ENCODE measurements around the gene SF3A1. TPM values are rescaled to one million over a fixed set of nuclear protein-coding genes. Genes with fewer than 3 reads are reported as not detected.

SF3A1 gene
- total RNA-seq, 4 donors from 2014 or later = 19.5 to 185 (median 40.2) TPM

DNA sequence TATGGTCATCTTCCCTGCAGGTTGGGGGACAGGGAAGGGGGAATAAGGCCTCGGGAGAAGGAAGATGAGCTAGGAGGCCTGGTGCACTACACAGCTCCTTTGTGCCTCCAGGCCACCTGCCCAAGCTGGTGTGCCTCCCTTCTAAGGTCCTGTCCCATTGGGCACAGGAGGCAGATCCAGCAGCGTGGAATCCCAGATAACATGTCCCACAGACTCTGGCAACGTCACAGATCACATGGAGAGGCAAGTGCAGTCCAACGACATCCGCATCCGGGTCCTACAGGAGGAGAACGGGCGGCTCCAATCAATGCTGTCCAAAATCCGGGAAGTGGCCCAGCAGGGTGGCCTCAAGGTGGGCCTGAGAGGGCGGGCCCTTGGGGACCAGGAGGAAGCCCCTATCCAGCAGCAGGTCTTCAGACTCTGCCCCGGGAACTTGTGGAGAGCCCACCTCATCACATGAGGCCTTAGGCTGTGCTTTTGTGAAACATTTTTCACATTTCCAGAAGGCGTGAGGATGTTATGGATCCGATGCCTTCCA lies 18.7 kb upstream of the SF3A1 start:
- TF ChIP-seq, protein P1, sequence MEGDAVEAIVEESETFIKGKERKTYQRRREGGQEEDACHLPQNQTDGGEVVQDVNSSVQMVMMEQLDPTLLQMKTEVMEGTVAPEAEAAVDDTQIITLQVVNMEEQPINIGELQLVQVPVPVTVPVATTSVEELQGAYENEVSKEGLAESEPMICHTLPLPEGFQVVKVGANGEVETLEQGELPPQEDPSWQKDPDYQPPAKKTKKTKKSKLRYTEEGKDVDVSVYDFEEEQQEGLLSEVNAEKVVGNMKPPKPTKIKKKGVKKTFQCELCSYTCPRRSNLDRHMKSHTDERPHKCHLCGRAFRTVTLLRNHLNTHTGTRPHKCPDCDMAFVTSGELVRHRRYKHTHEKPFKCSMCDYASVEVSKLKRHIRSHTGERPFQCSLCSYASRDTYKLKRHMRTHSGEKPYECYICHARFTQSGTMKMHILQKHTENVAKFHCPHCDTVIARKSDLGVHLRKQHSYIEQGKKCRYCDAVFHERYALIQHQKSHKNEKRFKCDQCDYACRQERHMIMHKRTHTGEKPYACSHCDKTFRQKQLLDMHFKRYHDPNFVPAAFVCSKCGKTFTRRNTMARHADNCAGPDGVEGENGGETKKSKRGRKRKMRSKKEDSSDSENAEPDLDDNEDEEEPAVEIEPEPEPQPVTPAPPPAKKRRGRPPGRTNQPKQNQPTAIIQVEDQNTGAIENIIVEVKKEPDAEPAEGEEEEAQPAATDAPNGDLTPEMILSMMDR (IDR thresholded peaks at IDR 0.05) = no peak
- Histone ChIP-seq H3K36me3 (no peaks in the 10 kb centered on the region), H3K4me1 (no peaks in the 10 kb centered on the region), H3K9me3 (no peaks in the 10 kb centered on the region), H3K27me3 (no peaks in the 10 kb centered on the region), H3K27ac (no peak overlapping the region), H3K4me3 (no peak overlapping the region)
- DNase-seq = no peak
- intact Hi-C loops (cut with DNase I; ENCODE audit: low total_unique reads) = no loop called here

DNA sequence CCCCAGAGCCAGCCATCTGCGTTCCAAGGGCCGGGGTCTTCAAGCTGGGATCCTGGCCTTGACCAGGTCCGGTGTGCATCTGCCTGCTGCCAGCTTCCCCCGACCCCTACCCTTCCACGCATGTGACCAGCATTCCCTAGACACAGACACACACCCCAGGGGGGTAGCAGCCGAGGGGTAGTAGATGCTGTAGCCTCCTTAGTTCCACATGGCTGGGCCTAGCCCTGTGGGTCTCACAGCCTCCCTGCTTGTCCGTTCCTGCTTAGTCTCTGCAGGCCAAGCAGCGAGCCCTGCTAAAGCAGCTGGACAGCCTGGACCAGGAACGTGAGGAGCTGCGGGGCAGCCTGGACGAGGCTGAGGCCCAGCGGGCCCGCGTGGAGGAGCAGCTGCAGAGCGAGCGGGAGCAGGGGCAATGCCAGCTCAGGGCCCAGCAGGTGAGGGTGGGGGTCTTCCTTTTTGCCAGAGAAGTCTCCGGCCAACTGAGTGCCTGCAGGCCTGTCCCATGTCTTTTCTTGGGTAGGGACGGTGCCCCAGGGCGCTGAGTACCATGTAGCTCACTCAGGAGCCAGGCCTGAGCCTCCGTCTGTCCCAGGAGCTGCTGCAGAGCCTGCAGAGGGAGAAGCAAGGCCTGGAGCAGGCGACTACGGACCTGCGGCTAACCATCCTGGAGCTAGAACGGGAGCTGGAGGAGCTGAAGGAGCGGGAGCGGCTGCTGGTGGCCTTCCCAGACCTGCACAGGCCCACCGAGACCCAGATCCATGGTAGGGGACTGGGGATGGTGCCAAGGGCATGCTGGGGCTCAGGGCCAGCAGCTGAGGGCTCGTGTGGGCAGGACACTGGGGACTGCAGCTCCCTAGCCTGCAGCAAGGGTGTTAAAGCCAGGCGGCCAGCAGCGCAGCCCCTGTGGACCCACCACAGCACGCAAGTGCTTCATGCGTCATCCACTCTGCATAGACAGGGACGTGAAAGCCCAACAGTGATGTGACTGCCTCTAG lies 16.9 kb upstream of the SF3A1 start:
- Histone ChIP-seq H3K4me1 (no peaks in the 10 kb centered on the region), H3K27ac (no peak overlapping the region), H3K4me3 (no peak overlapping the region), H3K27me3 (no peaks in the 10 kb centered on the region), H3K9me3 (no peaks in the 10 kb centered on the region), H3K36me3 (no peaks in the 10 kb centered on the region)
- TF ChIP-seq, protein P1 (IDR thresholded peaks at IDR 0.05) = no peak
- TF ChIP-seq POLR2A (IDR thresholded peaks at IDR 0.05) = no peak
- no peak for DNase-seq
- intact Hi-C loops (cut with DNase I; ENCODE audit: low total_unique reads) = no loop called here

DNA sequence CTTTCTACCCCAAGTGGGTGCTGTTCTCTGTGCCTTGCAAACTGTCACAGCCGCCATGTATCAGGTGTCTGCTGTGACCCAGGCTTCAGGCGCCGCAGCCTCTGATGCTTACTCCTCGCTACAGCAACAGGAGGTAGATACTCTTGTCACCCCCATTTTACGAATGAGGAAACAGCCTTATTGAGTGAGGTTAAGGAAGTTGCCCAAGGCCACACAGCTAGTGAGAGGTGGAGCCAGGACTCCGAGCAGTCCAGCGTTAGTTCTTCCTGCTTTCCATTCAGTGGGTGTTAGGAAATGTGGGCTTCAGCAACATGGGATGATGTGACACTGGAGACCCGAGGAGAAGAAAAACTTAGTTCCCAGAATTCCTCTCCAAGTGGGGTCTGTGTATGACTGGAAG lies 16.2 kb upstream of the SF3A1 start:
- DNase-seq = no peak
- H3K4me3 ChIP-seq = no peak overlapping the region
- H3K27me3 ChIP-seq = no peaks in the 10 kb centered on the region
- H3K4me1 ChIP-seq = no peaks in the 10 kb centered on the region
- TF ChIP-seq, protein P1 (IDR thresholded peaks at IDR 0.05) = no peak
- no peak for TF ChIP-seq POLR2A (IDR thresholded peaks at IDR 0.05)
- H3K36me3 ChIP-seq = no peaks in the 10 kb centered on the region
- intact Hi-C loops (cut with DNase I; ENCODE audit: low total_unique reads) = no loop called here
- no peaks in the 10 kb centered on the region for H3K9me3 ChIP-seq
- H3K27ac ChIP-seq = no peak overlapping the region

DNA sequence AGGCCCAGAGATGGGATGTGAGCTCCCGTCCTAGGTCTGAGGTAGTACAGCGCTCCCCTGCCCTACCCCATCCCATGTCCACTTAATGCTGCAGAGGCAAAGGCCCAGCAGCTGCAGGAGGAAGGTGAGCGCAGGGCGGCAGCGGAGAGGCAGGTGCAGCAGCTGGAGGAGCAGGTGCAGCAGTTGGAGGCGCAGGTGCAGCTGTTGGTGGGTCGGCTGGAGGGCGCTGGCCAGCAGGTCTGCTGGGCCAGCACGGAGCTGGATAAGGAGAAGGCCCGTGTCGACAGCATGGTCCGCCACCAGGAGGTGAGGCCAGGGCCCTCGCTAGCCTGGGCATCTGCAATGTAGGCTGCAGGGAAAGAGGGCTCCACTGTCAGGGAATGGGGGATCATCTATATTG lies 15.3 kb upstream of the SF3A1 start:
- no peaks in the 10 kb centered on the region for H3K27me3 ChIP-seq
- H3K4me3 ChIP-seq = no peak overlapping the region
- TF ChIP-seq, protein P1 (IDR thresholded peaks at IDR 0.05) = no peak
- H3K9me3 ChIP-seq = no peaks in the 10 kb centered on the region
- no peak overlapping the region for H3K27ac ChIP-seq
- intact Hi-C loops (cut with DNase I; ENCODE audit: low total_unique reads) = no loop called here
- H3K4me1 ChIP-seq = no peaks in the 10 kb centered on the region
- no peaks in the 10 kb centered on the region for H3K36me3 ChIP-seq
- no peak for DNase-seq

DNA sequence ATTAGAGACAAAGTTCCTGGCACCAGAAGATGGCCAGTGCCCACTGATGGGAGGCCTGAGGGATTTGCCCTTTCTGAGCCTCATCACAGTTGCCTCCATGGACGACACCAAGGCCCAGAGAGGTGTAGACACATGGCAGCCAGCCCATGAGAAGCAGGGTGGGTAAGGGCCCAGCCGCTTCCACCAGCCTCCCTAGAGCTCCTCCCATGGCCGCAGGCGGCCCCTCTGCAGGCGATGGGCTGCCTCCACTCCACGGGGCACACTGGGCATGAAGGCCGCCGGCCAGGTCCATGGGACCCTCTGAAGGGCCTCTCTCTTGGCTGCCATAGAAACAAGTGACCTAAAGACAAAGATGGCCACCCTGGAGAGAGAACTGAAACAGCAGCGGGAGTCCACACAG lies 14.6 kb upstream of the SF3A1 start:
- H3K27ac ChIP-seq = no peak overlapping the region
- H3K27me3 ChIP-seq = no peaks in the 10 kb centered on the region
- intact Hi-C loops (cut with DNase I; ENCODE audit: low total_unique reads) = no loop called here
- H3K36me3 ChIP-seq = no peaks in the 10 kb centered on the region
- TF ChIP-seq POLR2A (IDR thresholded peaks at IDR 0.05) = no peak
- TF ChIP-seq, protein P1 (IDR thresholded peaks at IDR 0.05) = no peak
- no peak for DNase-seq
- no peaks in the 10 kb centered on the region for H3K4me1 ChIP-seq
- no peak overlapping the region for H3K4me3 ChIP-seq
- no peaks in the 10 kb centered on the region for H3K9me3 ChIP-seq

Measured in uterus (tissue), 4 donors.